RKO (cell line): ENCODE measurements around the gene ATR.
"Not testable (repeated sequence)": the region's sequence is repeated elsewhere in the genome, so short reads cannot be mapped to it uniquely, and the experiment has no call there.

ENCODE experiments used
- DNase-seq: peaks from one replicate; pipeline ENCODE4 v3.0.0-alpha.2; 2016; ENCODE audit warnings: low spot score

ATR gene

DNA sequence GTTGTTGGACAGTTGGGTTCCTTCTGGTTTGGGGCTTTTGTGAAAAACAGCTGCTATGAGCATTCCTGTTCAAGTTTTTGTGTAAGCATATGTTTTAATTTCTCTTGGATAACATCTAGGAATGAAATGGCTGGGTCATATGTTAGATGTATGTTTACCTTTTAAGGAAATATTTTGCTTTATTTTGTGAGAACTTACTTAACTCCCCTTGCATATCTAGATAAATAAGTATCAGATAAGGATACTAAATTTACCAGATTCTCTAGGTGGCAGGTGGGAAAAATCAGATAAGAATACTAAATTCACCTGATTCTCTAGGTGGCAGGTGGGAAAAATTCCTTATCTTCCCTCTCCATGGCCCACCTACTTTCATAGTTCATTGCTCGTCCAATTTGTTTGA lies 16.6 kb upstream of the ATR start:
- DNase-seq = no peak

DNA sequence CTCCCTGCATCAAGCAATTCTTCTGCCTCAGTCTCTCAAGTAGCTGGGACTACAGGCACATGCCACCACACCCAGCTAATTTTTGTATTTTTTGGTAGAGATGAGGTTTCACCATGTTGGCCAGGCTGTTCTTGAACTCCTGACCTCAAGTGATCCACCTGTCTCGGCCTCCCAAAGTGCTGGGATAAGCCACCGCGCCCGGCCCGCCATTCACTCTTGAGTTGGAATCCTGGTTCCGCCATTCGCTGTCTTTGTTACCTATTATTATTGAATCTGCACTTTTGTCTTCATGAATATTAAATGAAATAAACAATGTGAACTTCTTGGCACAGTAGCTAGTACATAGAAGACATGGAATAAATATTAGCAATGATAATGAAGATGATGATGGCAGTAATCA lies 13.7 kb upstream of the ATR start:
- not testable (repeated sequence) for DNase-seq

DNA sequence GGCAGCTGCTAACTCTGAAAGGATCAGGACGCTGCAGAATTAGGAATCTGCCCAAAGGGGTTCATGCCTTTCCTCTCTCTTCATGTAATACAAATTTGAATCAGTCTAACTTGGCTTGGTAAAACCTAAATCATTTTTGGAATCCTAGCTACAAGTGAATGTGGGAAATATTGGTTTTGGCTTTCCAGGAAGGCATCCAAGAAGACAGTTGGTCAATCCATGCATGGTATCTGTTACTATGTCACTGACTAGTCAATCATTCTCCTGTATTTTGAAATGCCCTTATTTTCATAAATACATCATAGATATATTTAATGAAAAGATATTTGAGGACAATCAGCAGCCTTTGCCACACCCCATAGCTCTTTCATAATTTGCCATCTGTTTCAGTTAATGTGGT lies 10.2 kb upstream of the ATR start:
- DNase-seq = no peak

DNA sequence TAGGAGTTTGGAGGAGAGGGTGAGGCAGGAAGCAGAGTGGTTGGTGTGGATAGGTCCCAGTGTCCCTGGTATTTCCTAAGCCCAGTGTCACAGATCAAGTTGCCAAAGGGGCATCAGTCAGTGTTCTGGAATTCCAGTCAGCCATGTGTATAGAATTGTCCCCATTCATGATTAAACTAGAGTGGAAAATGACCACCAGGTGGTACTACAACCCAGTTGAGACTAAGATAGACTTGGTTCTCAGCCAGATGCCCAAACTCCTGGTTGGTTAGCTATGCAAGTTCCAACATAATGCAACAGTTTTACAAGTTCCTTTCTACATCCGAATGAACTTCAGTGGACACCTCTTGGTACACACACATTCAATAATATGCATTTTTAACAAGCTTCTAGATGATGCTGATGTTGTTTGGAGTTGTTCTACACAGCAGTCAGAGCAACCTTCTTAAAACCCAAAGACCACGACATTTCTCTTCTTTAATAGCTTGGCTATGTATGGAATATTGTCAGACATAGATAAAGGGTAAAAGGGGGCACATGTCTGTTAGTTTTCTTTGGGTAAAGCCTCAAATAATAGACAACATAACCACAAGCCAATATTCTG lies 8.4 kb upstream of the ATR start:
- DNase-seq = peak; percentile 92

DNA sequence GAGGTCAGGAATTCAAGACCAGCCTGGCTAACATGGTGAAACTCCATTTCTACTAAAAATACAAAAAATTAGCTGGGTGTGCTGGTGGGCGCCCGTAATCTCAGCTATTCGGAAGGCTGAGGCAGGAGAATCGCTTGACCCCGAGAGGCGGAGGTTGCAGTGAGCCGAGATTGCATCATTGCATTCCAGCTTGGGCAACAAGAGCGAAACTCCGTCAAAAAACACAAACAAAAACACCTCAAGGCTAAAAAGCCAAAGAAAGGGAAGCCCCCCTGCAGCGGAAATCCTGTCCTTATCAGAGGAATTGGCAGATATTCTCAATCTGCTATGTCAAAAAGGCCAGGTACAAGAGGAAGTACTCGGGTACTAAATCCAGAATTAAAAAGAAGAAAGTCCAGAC lies 2.5 kb upstream of the ATR start:
- not testable (repeated sequence) for DNase-seq

DNA sequence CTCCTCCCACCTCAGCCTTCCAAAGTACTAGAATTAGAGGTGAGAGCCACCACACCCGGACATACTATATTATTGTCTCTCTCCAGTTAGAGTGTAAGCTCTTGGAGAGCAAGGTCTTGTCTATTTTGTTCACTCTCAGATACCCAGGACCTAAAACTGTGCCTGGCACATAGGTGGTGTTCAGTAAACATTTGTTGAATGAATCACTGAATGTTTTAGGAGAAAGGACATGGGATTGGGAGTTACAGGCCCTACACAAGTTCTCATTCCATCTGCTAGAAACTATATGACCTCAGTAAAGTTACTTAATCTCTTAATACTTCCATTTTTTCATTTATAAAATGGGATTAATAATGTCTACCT lies 1.5 kb upstream of the ATR start:
- no peak for DNase-seq

DNA sequence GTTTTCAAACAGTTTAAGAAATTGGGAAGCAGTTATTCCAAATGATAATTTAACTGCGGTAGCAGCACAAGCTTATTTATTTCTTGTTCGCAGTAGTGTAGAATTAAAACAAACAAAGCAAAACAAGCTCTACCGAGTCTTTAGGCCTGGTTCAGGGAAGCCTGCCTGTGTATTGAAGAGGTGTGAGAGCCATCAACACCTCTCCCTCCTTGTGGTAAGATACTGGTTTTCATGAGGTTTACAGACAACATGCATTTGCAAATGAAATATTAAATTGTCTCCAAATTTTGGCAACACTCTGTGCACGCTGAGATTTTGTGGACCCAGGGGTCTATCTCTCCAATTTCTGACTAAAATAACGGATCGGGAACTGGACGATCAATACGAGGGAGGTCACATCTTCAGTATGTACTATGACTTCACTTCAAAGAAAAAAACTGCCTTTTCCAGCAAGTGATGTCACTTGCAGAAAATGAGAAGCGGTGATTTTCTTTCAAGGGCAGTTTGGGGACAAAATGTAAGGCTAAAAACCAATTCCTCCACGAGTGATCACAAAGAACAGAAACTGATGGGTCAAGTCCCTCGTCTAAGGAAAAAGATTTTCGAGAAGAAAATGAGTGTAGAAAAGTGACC lies 721 bp downstream of the ATR start:
- peak; percentile 67 for DNase-seq

DNA sequence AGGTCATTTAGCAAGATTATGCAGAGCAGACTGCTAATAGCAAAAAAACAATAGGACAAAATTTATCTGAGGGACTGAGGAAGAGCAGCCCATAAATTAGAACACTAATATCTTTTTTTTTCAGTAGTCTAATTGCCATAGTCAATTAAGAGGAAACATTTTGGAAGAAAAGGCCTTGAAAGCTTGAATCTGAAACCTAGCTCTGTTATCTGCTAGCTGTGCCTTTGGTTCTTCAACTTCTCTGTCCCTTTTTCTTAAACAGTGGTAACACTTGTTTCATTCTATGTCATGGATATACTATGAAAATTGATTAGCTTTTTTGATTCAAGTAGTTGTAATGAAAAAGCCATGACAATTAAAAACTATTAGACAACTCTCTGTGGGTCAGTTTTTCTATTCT lies 1.7 kb downstream of the ATR start:
- no peak for DNase-seq

DNA sequence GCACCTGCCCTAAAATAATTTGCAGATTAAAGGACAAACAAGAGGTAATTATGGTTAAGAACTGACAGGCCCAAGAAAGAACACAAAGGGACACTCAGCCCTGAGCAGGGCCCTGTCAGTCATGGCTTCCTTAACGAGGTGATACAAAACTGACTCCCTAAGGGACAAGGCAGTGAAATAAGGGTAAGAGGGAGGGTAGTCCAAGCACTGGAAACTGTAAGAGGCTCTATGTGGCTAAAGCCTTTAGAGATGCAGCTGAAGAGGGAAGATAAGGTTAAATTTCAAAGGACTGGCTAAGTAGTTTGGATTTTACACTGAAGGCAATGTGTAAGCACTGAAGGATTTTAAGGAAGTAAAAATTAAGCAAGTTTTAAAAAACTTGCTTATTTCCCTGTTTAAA lies 3.9 kb downstream of the ATR start:
- DNase-seq = no peak

DNA sequence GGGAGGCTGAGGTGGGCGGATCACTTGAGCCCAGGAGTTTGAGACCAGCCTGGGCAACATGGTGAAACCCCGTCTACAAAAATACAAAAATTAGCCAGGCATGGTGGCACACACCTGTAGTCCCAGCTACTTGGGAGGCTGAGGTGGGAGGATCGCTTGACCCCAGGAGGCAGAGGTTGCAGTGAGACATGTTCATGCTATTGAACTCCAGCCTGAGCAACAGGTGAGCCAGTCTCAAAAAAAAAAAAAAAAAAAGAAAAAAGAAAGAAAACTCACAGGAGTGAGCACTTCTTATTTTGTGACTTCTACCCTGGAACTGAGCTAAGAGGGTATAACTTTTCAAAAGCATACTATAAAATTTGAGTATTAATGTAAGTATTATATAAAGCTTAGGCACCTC lies 4.3 kb downstream of the ATR start:
- not testable (repeated sequence) for DNase-seq

DNA sequence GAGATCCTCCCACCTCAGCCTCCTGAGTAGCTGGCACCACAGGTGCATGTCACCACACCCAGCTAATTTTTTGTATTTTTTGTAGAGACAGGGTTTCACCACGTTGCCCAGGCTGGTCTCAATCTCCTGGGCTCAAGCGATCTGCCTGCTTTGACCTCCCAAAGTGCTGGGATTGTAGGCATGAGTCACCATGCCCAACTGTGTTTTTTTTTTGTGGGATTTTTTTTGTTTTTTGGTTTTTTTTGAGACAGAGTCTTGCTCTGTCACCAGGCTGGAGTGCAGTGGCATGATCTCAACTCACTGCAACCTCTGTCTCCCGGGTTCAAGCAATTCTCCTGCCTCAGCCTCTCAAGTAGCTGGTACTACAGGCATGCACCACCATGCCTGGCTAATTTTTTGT lies 9.1 kb downstream of the ATR start:
- not testable (repeated sequence) for DNase-seq

DNA sequence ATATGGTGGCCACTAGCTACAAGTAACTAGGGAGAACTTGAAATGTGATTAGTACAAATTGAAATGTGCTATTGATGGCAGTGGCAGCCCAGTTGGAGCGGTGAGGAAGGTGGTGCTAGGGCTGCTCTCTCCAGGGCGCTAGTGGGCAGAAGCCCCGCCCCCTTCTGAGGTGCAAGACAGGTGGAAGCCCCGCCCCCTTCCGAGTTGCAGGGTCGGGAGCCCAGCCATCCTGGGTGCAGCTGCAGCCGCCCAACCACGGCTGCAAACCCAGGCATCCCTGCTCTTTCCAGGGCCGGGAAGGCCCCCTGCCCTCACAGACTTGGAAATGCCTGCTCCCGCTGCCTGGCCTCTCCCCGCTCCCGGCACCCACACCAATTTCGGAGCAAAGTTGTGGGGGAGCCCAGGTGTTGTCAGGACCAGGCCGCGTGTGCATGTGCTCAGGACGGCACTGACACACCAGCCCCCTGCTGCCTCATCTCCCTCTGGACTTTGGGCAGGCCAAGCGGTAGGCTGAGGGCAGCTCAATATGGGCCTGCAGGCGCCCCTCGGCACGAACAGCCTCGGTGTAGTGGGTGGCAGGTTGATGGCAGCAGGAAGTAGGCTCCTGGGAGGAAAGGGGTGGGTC lies 10.0 kb downstream of the ATR start:
- DNase-seq = no peak

DNA sequence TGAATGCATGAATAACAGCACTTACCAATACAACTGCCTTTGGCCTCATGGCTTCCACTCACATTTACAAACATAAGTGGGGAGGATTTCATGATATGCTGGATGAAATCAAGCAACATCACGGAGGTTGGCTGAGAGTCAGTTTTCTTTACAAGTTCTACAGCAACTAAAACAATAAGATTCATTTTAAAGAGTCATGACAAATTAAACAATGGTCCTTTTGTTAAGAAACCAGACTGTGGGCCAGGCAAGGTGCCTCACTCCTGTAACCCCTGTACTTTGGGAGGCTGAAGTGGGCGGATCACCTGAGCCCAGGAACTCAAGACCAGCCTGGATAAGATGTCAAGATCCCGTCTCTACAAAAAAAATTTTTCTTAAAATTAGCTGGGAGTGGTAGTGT lies 12.4 kb downstream of the ATR start:
- no peak for DNase-seq

DNA sequence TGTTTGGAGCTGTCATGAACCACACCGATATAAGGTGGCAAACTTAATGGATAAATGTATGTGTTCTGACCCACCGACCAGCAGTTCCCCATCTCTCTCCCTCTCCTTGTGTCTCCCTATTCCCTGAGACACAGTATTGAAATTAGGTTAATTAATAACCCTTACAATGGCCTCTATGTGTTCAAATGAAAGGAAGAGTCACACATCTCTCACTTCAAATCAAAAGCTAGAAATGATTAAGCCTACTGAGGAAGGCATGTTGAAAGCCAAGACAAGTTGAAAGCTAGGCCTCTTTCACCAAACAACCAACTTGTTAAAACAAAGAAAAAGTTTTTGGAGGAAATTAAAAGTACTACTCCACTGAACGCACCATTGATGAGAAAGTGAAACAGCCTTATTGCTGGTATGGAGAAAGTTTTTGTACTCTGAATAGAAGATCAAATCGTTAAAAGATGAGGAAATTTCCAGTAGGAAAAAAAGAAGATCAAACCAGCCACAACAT lies 15.0 kb downstream of the ATR start:
- DNase-seq = no peak

DNA sequence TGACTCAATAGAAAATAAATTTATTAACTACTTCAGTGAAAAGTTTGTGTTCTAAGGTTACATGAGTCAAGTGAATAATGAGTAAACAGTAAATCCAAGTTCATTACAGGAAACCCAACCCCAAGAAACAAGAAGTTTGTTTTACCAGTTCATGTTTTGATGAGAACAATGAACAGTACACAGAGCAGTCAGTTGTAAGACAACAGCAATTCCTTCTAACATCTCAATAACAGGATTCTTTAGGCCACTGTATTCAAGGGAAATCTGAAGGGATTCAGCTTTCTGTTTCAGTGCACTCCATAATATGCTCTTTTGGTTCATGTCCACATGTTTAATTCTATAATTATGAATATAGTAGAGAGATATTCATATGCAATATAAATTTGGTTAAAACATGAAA lies 18.4 kb downstream of the ATR start:
- no peak for DNase-seq

DNA sequence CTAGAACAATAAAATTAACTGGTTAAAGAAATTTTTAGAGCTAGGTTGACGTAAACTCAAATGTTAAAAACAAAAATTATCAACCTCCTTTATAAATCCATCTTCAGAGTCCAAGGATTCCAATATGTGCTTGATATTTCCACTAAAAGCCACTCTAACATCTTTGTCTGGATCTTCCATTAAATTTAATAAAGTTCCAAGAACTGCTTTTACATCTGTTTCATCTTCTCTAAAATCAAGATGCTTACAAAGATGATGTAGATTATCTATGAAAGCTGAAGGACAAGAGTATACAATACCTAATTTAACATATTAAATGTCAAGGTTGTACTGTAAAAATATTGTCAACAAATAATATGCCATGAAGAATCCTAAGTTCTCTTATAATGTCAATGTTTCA lies 24.8 kb downstream of the ATR start:
- no peak for DNase-seq

DNA sequence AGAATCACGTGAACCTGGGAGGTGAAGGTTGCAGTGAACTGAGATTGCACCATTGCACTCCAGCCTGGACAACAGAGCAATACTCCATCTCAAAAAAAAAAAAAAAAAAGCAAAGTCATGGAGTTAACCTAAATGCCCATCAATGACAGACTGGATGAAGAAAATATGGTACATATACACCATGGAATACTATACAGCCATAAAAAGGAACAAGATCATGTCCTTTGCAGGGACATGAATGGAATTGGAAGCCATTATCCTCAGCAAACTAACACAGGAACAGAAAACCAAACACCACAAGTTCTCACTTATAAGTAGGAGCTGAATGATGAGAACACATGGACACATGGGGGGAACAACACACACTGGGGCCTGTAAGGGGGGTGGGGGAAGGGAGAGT lies 26.0 kb downstream of the ATR start:
- not testable (repeated sequence) for DNase-seq

DNA sequence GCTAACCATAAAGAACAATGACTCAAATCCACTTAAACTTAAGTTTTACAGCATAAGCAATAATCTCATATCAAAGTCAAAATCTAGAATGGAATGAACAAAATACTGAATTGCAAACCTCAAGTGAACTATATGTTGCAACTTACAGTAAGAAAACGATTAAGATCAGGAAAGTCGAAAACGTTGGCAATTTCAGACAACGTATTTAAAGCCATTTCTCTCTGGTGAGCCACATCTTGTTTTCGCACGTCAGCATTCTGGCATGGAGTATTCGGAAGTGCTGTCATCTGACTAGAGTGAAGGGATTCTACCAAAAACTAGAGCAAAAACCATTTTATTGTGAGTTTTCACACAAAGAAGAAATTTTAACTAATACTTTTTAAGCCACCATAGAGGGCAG lies 28.5 kb downstream of the ATR start:
- no peak for DNase-seq

DNA sequence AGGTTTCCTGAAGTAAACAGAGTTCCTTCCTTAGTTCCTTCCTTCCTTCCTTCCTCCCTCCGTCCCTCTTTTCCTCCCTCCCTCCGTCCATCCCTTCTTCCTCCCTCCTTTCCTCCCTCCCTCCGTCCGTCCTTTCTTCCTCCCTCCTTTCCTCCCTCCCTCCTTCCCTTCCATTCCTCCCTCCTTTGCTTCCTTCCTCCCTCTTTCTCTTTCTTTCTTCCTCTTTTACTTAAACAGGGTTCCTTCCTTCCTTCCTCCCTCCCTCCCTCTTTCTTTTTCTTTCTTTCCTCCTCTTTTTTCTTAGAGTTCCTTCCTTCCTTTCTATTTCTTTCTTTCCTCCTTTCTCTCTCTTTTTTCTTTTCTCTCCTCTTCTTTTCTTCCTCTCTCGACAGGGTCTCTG lies 35.2 kb downstream of the ATR start:
- DNase-seq = no peak

DNA sequence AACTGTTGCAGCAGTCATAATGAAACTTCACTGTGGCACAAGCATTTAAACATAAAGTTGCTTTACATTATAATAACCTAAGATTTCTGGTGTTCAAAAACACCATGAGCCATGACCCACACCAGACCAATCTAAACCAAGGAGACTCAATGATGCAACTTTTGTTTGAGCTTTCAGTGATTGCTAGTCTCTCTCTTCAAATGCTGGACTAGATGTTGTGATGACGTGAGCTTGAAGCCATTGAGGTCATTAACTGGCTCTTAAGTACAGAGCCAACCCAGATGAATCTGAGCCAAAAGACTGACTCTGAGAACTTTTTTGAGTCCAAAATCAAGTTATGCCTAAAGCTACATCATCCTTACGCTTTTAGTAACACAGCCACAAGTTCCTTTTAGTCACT lies 36.5 kb downstream of the ATR start:
- no peak for DNase-seq

DNA sequence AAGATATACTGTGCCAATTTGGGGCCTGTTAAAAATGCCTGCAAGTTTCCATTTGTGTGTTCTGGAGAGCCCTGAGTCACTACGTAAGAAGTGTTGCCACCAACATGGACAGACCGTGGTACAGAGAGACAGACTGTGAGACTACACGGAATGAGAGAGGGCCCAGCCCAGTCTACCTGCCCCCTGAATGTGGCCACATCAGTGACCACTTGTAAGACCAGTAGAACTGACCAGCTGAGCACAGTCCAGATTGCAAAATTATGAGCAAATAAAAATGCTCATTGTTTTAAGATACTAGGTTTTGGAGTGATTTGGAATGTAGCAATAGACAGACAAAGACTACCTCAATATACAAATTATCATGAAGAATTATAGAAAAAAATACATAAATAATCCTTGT lies 42.0 kb downstream of the ATR start:
- no peak for DNase-seq

DNA sequence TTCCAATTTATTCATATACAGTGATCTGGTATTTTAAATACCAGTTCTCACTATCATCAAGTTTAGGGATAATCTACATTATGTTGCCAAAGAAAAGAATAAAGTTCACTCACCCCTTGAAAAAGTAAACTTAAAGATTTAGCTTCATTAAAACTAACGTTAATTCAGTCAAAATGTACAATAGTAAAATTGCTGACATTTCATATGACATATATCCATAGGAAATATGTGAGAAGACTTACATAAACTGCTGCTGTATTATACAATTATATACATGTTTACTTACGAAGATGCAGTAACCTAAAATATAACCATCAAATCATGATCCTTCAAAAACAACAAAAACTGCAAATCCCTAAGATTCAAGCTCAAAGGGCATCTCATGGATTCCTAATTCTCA lies 44.0 kb downstream of the ATR start:
- DNase-seq = no peak

DNA sequence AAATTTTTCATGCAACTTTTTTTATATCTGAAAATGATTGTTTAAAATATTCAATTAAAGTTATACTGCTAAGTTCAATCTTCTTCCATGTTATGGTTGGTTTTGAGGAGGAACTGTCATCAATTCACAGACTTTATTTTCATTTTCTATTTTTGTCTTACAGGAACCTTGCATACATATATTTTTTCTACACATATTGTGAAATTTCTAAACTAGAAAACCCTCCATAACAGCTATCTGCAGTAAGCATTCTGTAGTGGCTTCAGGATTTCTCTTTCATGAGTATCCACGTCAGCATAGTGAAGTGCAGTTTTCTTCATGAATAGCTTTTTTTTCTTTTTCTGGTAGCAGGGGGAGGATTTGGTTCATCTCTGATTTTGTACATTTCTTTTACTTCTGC lies 48.2 kb downstream of the ATR start:
- DNase-seq = no peak
